Measurements from ENCODE around the gene CRB1. TPM values are rescaled to one million over a fixed set of nuclear protein-coding genes. Genes with fewer than 3 reads are reported as not detected.

Gene CRB1
- polyA plus RNA-seq, 3 donors, result not detected

DNA sequence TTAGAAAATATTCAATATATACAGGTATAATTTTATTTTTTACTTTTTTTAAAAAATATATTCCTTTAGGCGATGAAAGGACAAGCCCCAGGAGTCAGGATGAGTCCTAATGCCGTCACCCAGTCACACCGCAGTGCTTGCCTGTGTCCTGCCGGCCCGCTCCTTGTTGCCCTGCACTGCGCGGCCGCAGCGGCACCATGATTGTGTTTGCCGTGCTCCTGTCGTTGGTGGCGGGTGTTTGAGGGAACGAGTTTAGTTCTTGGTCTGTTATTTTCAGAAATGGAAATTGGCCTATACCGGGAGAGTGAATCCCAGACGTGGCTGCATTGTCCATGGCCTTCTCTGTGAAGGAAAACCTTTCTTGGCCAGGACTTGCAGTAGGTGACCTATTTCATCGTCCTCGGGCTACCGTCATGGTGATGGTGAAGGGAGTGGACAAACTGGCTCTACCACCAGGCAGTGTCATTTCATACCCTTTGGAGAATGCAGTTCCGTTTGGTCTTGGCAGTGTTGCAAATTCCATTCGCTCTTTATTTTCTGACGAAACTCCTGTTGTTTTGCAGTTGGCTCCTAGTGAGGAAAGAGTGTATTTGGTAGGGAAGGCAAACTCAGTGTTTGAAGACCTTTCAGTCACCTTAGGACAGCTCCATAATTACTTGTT, 45.9 kb upstream of the CRB1 start:
- Mint-ChIP-seq H3K9me3 (no peaks in the 10 kb centered on the region), H3K4me3 (no peak overlapping the region), H3K36me3 (no peaks in the 10 kb centered on the region), H3K4me1 (no peaks in the 10 kb centered on the region), H3K27ac (no peak overlapping the region), H3K27me3 (ENCODE audit: low read depth in 3 of 3) (peaks cover 0 to 1% (median 0%) of the 10 kb centered on the region in 3 donors)
- Histone ChIP-seq H3K9ac (ENCODE audit: insufficient read depth, low read length, poor library complexity, severe bottlenecking) (no peak overlapping the region), H3K4me2 (replicated peaks; ENCODE audit: extremely low read depth, low read length, poor library complexity, severe bottlenecking) (no peak overlapping the region), H3K4me3 (replicated peaks in 1 of 3; ENCODE audit: low read depth in 2 of 3, low read length in 3 of 3) (no peak overlapping the region), H3K9me3 (replicated peaks in 1 of 2; ENCODE audit: control insufficient read depth in 1 of 2, insufficient read depth in 1 of 2, low read length in 2 of 2) (no peaks in the 10 kb centered on the region), H3K27ac (ENCODE audit: low read depth in 1 of 2, low read length in 2 of 2) (no peak overlapping the region), H3K27me3 (ENCODE audit: control insufficient read depth in 2 of 2, insufficient read depth in 2 of 2, low read length in 2 of 2) (no peaks in the 10 kb centered on the region), H2AFZ (ENCODE audit: insufficient read depth, low read depth, low read length, poor library complexity, severe bottlenecking) (no peak overlapping the region), H4K20me1 (ENCODE audit: insufficient read depth, low read length) (no peaks in the 10 kb centered on the region), H3K79me2 (ENCODE audit: insufficient read depth, low read length) (no peaks in the 10 kb centered on the region), H3K36me3 (replicated peaks in 1 of 2; ENCODE audit: control insufficient read depth in 1 of 2, insufficient read depth in 2 of 2, low read length in 2 of 2) (no peaks in the 10 kb centered on the region), H3K4me1 (ENCODE audit: control insufficient read depth in 1 of 2, insufficient read depth in 2 of 2, low read length in 2 of 2) (no peaks in the 10 kb centered on the region)
- intact Hi-C loops (cut with micrococcal nuclease), result no loop called here
- TF ChIP-seq, protein P1, sequence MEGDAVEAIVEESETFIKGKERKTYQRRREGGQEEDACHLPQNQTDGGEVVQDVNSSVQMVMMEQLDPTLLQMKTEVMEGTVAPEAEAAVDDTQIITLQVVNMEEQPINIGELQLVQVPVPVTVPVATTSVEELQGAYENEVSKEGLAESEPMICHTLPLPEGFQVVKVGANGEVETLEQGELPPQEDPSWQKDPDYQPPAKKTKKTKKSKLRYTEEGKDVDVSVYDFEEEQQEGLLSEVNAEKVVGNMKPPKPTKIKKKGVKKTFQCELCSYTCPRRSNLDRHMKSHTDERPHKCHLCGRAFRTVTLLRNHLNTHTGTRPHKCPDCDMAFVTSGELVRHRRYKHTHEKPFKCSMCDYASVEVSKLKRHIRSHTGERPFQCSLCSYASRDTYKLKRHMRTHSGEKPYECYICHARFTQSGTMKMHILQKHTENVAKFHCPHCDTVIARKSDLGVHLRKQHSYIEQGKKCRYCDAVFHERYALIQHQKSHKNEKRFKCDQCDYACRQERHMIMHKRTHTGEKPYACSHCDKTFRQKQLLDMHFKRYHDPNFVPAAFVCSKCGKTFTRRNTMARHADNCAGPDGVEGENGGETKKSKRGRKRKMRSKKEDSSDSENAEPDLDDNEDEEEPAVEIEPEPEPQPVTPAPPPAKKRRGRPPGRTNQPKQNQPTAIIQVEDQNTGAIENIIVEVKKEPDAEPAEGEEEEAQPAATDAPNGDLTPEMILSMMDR (IDR thresholded peaks at IDR 0.05), result no peak
- no peak for DNase-seq
- 98% methylated on average over 18 of the region's 21 CpGs for WGBS (ENCODE audit: insufficient coverage)

DNA sequence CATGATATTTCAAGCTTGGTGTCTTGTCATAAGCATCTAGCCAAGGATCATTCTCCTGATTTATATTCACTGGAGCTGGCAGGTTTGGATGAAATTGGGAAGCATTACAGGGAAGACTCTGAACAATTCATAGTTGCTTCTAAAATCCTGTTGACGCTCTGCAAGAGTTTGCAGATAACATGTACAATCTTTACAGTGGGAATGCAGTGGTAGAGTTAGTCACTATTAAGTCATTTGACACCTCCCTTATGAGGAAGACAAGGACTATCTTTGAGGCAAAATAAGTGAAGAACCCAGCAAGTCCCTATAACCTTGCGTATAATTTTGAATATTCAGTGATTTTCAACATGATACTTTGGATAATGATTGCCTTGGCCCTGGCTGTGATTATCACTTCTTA, 45.3 kb upstream of the CRB1 start:
- Mint-ChIP-seq H3K9me3 (peaks cover 0 to 2% (median 0%) of the 10 kb centered on the region in 7 donors), H3K27me3 (ENCODE audit: low read depth in 3 of 3) (peaks cover 0 to 1% (median 0%) of the 10 kb centered on the region in 3 donors), H3K4me1 (no peaks in the 10 kb centered on the region), H3K27ac (no peak overlapping the region), H3K4me3 (no peak overlapping the region), H3K36me3 (no peaks in the 10 kb centered on the region)
- no peak overlapping the region for H3K4me3 ChIP-seq (replicated peaks in 1 of 3; ENCODE audit: low read depth in 2 of 3, low read length in 3 of 3)
- H4K20me1 ChIP-seq (ENCODE audit: insufficient read depth, low read length), result no peaks in the 10 kb centered on the region
- intact Hi-C loops (cut with micrococcal nuclease), result no loop called here
- H3K36me3 ChIP-seq (replicated peaks in 1 of 2; ENCODE audit: control insufficient read depth in 1 of 2, insufficient read depth in 2 of 2, low read length in 2 of 2), result no peaks in the 10 kb centered on the region
- no peak overlapping the region for H3K9ac ChIP-seq (ENCODE audit: insufficient read depth, low read length, poor library complexity, severe bottlenecking)
- H3K27ac ChIP-seq (ENCODE audit: low read depth in 1 of 2, low read length in 2 of 2), result no peak overlapping the region
- no peaks in the 10 kb centered on the region for H3K4me1 ChIP-seq (ENCODE audit: control insufficient read depth in 1 of 2, insufficient read depth in 2 of 2, low read length in 2 of 2)
- H3K9me3 ChIP-seq (replicated peaks in 1 of 2; ENCODE audit: control insufficient read depth in 1 of 2, insufficient read depth in 1 of 2, low read length in 2 of 2), result no peaks in the 10 kb centered on the region
- H3K4me2 ChIP-seq (replicated peaks; ENCODE audit: extremely low read depth, low read length, poor library complexity, severe bottlenecking), result no peak overlapping the region
- no CpG with 5 or more reads among the region's 2 CpGs for WGBS (ENCODE audit: insufficient coverage)
- H2AFZ ChIP-seq (ENCODE audit: insufficient read depth, low read depth, low read length, poor library complexity, severe bottlenecking), result no peak overlapping the region
- DNase-seq, result no peak
- no peaks in the 10 kb centered on the region for H3K27me3 ChIP-seq (ENCODE audit: control insufficient read depth in 2 of 2, insufficient read depth in 2 of 2, low read length in 2 of 2)
- TF ChIP-seq, protein P1 (IDR thresholded peaks at IDR 0.05), result no peak
- H3K79me2 ChIP-seq (ENCODE audit: insufficient read depth, low read length), result no peaks in the 10 kb centered on the region

Data from CD14-positive monocyte (primary cell).